ENCODE measurements around the gene PTPRF.

PTPRF gene

DNA sequence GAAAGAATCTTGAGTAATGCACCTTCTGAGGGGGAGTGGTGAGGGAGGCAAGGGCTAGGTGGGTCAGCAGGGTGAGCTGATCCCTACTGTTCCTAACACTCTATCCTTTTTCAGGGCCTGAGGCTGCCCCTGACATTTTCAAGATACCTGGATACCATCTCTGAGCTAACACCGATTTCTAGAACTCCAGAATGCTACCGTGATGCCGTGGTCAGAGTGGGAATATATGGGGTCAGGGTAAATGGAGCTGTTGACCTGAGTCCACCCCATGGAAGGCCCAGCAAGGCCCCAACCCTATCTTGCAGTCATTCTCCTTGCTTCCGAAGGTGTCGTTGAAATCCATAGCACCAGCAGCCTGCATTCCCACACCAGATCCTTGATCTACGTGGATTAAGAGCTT, 18.0 kb upstream of the PTPRF start:
- TF ChIP-seq, protein P1, sequence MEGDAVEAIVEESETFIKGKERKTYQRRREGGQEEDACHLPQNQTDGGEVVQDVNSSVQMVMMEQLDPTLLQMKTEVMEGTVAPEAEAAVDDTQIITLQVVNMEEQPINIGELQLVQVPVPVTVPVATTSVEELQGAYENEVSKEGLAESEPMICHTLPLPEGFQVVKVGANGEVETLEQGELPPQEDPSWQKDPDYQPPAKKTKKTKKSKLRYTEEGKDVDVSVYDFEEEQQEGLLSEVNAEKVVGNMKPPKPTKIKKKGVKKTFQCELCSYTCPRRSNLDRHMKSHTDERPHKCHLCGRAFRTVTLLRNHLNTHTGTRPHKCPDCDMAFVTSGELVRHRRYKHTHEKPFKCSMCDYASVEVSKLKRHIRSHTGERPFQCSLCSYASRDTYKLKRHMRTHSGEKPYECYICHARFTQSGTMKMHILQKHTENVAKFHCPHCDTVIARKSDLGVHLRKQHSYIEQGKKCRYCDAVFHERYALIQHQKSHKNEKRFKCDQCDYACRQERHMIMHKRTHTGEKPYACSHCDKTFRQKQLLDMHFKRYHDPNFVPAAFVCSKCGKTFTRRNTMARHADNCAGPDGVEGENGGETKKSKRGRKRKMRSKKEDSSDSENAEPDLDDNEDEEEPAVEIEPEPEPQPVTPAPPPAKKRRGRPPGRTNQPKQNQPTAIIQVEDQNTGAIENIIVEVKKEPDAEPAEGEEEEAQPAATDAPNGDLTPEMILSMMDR (IDR thresholded peaks at IDR 0.05; ENCODE audit: insufficient read depth, low read depth, low read length, missing control alignments) = no peak
- DNase-seq (ENCODE audit: low read depth) = no peak
- H3K4me3 ChIP-seq (ENCODE audit: low read length) = no peak overlapping the region

DNA sequence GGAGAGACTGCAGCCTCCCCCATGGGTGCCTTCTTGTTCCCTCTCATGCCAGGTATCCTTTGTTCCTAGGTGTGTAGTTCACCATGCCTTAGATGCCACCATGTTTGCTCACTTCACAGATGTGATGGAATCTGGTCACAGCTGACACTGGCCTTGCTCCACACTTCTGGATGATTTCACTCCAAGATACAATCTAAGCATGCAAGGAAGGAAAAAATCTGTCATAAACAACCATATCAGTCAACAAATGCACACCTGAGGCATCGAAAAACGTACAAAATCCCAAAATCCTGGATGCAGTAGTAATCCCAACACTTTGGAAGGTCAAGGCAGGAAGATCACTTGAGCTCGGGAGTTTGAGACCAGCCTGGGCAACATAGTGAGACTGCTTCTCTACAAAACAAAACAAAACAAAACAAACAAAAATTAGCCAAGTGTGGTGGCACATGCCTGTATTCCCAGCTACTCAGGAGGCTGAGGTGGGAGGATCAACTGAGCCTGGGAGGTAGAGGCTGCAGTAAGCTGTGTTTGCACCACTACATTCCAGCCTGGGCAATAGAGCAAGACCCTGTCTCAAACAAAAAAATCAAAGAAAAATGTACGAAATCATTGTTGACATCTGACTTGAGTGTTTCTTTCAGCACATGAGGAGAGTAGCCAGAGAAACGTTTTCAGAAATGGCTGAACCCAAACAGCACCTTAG, 17.1 kb upstream of the PTPRF start:
- TF ChIP-seq, protein P1 (IDR thresholded peaks at IDR 0.05; ENCODE audit: insufficient read depth, low read depth, low read length, missing control alignments) = no peak

DNA sequence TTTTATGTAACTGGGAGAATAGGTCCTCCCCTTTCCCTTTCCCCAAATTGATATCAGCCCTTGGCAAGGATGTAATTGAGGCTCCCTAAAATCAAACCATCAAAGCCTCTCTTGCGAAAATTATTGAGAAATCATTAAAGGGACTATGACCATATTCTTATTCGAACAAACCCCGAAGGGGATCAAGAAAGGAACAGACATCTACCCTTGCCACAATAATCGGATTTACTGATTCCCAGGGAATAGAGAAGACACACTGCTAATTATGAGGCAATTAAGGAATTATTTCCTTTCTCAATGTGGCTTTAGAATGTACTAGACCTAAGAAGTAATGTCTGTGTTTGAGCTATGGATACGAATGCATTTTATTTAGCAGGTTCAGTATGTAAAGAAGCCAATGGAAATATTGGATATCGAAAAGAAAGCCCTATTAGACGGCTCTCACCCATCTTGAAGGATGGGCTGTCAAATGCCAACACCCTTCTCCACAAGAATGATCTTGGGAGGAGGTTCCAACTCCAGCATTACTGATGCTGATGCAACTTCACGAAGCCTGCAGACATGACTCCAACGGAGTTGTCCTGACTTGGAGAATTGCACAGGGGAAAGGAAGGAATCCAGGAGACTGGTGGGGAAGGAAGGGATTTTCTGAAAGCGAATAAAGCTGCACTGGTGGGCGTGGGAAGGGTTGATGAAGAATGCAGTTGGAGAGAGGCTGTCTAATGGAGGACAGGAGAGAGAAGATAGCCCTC, 11.6 kb upstream of the PTPRF start:
- no peak for DNase-seq (ENCODE audit: low read depth)
- TF ChIP-seq, protein P1 (IDR thresholded peaks at IDR 0.05; ENCODE audit: insufficient read depth, low read depth, low read length, missing control alignments) = no peak
- no peak overlapping the region for H3K4me3 ChIP-seq (ENCODE audit: low read length)

More for the DNA sequence above, 17.1 kb upstream of the PTPRF start:
- DNase-seq (ENCODE audit: low read depth) = no peak
- H3K4me3 ChIP-seq (ENCODE audit: low read length) = no peak overlapping the region

DNA sequence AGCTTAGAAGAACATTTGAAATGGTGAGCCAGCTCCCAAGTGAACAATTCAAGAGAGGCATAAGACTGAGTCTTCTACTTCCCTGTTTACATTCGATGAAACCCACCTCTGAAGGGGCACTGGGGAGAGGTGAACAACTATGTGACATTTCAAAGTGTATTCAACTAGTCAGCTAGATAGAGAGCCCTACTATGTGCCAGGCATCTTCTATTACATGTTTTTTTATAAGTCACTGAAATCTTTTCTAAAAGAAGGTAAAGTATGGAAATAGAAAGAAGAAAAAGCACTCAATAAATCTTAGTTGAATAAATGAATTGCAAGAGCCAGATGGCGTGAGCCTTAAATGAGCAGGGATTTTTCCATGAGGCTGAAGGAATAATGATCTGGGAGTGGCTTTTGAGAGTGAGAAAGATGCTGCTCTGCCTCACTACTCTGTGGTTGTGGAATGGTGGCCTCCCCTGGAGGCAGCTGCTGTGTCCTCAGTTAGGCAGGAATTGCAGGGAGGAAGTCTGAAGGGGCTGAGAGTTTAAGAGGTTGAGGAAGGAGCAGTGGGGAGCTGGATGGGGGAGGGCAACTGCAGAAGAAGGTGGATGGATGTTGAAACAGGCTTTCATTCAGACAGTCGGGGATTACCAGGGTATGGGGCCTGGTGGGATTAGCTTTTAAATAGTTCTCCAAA, 10.4 kb upstream of the PTPRF start:
- DNase-seq (ENCODE audit: low read depth) = no peak
- H3K4me3 ChIP-seq (ENCODE audit: low read length) = no peak overlapping the region
- TF ChIP-seq, protein P1 (IDR thresholded peaks at IDR 0.05; ENCODE audit: insufficient read depth, low read depth, low read length, missing control alignments) = no peak

DNA sequence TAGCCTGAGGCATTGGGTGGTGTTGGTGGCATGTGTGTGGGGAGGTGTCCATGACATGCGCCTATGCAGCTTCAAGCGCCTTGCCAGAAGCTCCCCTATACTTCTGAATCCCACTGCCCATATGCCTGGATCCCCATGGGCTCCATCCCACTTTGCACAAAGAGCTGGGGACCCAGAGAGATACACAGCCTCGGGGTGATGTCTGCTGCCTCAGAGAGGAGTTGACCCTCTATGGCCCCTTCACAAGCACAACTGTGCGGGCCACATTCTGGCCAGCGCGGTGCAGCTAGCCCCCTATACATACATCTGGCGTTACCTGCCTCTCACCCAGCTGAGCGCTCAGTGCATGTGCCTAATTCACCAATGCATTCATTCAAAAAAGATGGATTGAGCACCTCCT, 9.6 kb upstream of the PTPRF start:
- DNase-seq (ENCODE audit: low read depth) = no peak
- H3K4me3 ChIP-seq (ENCODE audit: low read length) = no peak overlapping the region
- TF ChIP-seq, protein P1 (IDR thresholded peaks at IDR 0.05; ENCODE audit: insufficient read depth, low read depth, low read length, missing control alignments) = no peak

DNA sequence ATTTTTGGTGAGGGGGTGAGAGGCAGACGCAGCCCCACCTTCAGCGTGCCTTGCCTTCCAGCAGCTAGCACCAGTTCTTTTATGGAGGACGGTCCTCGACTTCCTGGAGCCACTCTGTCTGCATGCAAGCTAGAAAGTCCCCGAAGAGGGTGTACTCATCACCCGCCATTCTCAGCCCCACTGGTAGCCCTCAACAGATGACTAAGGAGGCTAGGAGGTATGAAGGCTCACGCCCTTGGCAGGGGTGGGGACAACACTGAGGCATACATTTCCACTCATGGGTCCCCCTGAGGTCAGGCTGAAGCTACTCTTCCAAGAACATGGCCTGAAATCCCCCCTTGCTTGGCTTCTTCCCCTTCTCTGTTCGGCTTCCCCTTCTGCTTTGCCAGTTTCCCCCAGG, 8.9 kb upstream of the PTPRF start:
- no peak overlapping the region for H3K4me3 ChIP-seq (ENCODE audit: low read length)
- TF ChIP-seq, protein P1 (IDR thresholded peaks at IDR 0.05; ENCODE audit: insufficient read depth, low read depth, low read length, missing control alignments) = no peak
- DNase-seq (ENCODE audit: low read depth) = no peak

Data from epithelial cell of esophagus (primary cell).